ENCODE measurements around the gene ACOT6. TPM values are rescaled to one million over a fixed set of nuclear protein-coding genes. Genes with fewer than 3 reads are reported as not detected.

ACOT6 gene
- total RNA-seq, 2 donors from 2014 or later, result not detected

DNA sequence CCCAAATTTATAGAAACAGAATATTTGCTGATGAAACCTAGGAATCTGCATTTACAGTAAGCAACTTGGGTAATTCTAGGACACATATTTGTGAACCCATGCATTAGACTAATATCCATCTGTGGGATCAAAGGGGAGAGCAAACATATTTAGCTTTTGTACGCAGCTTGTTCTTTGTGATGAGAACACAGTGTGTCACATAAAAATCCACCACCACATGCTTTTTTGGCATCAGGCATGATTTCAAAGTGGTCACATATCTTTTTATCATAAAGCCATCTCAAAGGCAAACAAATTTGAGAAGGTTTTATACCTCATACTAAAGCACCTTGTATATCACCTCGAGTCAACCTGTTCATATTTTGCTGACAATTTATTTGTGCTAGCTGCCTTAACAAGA lies 48.2 kb downstream of the ACOT6 start:
- WGBS, result 19% methylated on average over 2 of the region's 2 CpGs
- Histone ChIP-seq H3K9me3 (no peaks in the 10 kb centered on the region), H3K4me1 (replicated peaks) (peaks cover 4% of the 10 kb centered on the region), H3K36me3 (no peaks in the 10 kb centered on the region), H3K27ac (peak overlapping the region; percentile 21 to 50), H3K27me3 (replicated peaks; ENCODE audit: insufficient read depth) (no peaks in the 10 kb centered on the region), H3K4me3 (no peak overlapping the region)
- TF ChIP-seq POLR2AphosphoS5 (IDR thresholded peaks at IDR 0.05) (peak; percentile 90), POLR2A (IDR thresholded peaks at IDR 0.05) (no peak)
- intact Hi-C loops (cut with DNase I), result loop anchor here (5.0 kb wide), 1 partner anchor 57 kb away; no protein-coding TSS in a partner anchor
- DNase-seq (ENCODE audit: low spot score), result peak; percentile 53

DNA sequence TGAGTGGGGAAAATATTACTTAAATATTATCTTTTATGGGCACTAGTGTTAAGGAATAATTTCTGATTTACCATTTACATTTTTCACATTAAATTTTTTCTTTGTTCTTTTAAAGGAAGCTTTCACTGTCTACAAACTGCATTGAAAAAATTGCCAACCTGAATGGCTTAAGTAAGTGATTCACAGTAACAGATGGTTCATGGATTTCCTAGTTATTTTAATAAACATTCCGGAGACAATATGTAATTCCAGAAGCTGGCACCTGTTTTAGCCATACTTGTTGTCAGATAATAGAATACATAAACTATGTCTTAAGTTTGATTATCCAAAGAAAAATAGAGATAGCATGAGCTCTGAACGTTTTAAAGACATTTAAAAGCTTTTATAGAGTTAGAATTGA lies 49.6 kb downstream of the ACOT6 start:
- H3K9me3 ChIP-seq, result no peaks in the 10 kb centered on the region
- H3K36me3 ChIP-seq, result no peaks in the 10 kb centered on the region
- no peak for DNase-seq (ENCODE audit: low spot score)
- 28% methylated on average over 2 of the region's 2 CpGs for WGBS
- H3K4me1 ChIP-seq (replicated peaks), result peaks cover 4% of the 10 kb centered on the region
- peak overlapping the region in 1 of 2 donors; percentile 50 for H3K27ac ChIP-seq
- TF ChIP-seq POLR2AphosphoS5 (IDR thresholded peaks at IDR 0.05) (no peak), POLR2A (IDR thresholded peaks at IDR 0.05) (no peak)
- TF ChIP-seq, protein P1, sequence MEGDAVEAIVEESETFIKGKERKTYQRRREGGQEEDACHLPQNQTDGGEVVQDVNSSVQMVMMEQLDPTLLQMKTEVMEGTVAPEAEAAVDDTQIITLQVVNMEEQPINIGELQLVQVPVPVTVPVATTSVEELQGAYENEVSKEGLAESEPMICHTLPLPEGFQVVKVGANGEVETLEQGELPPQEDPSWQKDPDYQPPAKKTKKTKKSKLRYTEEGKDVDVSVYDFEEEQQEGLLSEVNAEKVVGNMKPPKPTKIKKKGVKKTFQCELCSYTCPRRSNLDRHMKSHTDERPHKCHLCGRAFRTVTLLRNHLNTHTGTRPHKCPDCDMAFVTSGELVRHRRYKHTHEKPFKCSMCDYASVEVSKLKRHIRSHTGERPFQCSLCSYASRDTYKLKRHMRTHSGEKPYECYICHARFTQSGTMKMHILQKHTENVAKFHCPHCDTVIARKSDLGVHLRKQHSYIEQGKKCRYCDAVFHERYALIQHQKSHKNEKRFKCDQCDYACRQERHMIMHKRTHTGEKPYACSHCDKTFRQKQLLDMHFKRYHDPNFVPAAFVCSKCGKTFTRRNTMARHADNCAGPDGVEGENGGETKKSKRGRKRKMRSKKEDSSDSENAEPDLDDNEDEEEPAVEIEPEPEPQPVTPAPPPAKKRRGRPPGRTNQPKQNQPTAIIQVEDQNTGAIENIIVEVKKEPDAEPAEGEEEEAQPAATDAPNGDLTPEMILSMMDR (IDR thresholded peaks at IDR 0.05), result no peak
- no peak overlapping the region for H3K4me3 ChIP-seq
- no peaks in the 10 kb centered on the region for H3K27me3 ChIP-seq (replicated peaks; ENCODE audit: insufficient read depth)
- intact Hi-C loops (cut with DNase I), result loop anchor here (5.0 kb wide), 1 partner anchor 55 kb away; no protein-coding TSS in a partner anchor

- intact Hi-C loops (cut with DNase I), result loop anchor here (5.0 kb wide), 1 partner anchor 55 kb away; no protein-coding TSS in a partner anchor
These were observed 50.2 kb downstream of the ACOT6 start for GRCh38 chr14:73662487-73662943.

DNA sequence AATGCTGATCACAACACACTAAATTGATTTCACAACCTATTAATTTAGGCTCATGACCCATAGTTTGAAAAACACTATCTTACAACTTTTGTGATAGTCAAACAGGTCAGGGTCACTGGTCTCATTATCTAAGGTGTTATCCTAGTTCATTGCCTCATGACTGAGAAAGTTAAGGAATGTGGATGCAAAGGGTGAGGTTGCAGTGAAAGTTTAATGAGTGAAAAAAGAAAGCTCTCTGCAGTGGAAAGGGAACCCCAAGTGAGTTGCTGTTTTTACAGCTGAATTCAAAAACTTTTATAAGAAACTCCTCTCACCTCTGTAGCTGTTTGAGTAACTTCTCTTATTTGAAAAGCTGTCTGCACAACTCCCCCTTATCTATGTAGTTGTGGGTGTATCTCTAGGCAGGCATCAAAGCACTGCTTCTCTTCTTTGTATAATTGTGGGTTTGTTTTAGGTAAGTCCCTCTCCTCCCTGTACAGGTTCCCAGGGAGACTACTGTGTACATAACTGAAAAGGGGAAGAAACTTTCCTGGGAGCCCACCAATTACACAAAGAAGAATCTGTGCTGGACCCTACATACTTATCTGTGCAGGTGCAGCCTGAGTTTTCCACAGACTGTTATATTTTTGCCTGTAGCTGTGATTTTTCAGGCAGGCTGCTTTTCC lies 51.4 kb downstream of the ACOT6 start:
- Histone ChIP-seq H3K9me3 (no peaks in the 10 kb centered on the region), H3K4me3 (no peak overlapping the region), H3K4me1 (replicated peaks) (peaks cover 4% of the 10 kb centered on the region), H3K27ac (no peak overlapping the region), H3K36me3 (no peaks in the 10 kb centered on the region), H3K27me3 (replicated peaks; ENCODE audit: insufficient read depth) (no peaks in the 10 kb centered on the region)
- DNase-seq (ENCODE audit: low spot score), result no peak
- TF ChIP-seq POLR2AphosphoS5 (IDR thresholded peaks at IDR 0.05) (no peak), POLR2A (IDR thresholded peaks at IDR 0.05) (no peak)
- TF ChIP-seq, protein P1 (IDR thresholded peaks at IDR 0.05), result no peak
- intact Hi-C loops (cut with DNase I), result loop anchor here (5.0 kb wide), 1 partner anchor 54 kb away; no protein-coding TSS in a partner anchor

More at GRCh38 chr14:73662487-73662943, 50.2 kb downstream of the ACOT6 start:
- H3K4me1 ChIP-seq (replicated peaks), result peaks cover 4% of the 10 kb centered on the region
- no peaks in the 10 kb centered on the region for H3K36me3 ChIP-seq
- H3K27ac ChIP-seq, result peak overlapping the region in 1 of 2 donors; percentile 16
- no peak overlapping the region for H3K4me3 ChIP-seq
- 67% methylated on average over 1 of the region's 1 CpG for WGBS
- no peaks in the 10 kb centered on the region for H3K27me3 ChIP-seq (replicated peaks; ENCODE audit: insufficient read depth)
- TF ChIP-seq POLR2A (IDR thresholded peaks at IDR 0.05) (no peak), POLR2AphosphoS5 (IDR thresholded peaks at IDR 0.05) (peak; percentile 57)
- TF ChIP-seq, protein P1 (IDR thresholded peaks at IDR 0.05), result peak in 3 of 4 experiments; percentile 12 to 36 (median 16)
- DNase-seq (ENCODE audit: low spot score), result peak; percentile 11
- H3K9me3 ChIP-seq, result no peaks in the 10 kb centered on the region

GRCh38 chr14:73665130-73665529 lies 52.8 kb downstream of the ACOT6 start:
- no peak for DNase-seq (ENCODE audit: low spot score)

More at GRCh38 chr14:73665130-73665529, 52.8 kb downstream of the ACOT6 start:
- Histone ChIP-seq H3K9me3 (no peaks in the 10 kb centered on the region), H3K36me3 (no peaks in the 10 kb centered on the region), H3K4me1 (replicated peaks) (peaks cover 2% of the 10 kb centered on the region), H3K4me3 (no peak overlapping the region), H3K27ac (no peak overlapping the region), H3K27me3 (replicated peaks; ENCODE audit: insufficient read depth) (no peaks in the 10 kb centered on the region)
- TF ChIP-seq POLR2A (IDR thresholded peaks at IDR 0.05), result no peak
- no peak for TF ChIP-seq POLR2AphosphoS5 (IDR thresholded peaks at IDR 0.05)
- TF ChIP-seq, protein P1 (IDR thresholded peaks at IDR 0.05), result no peak
- 93% methylated on average over 2 of the region's 2 CpGs for WGBS
- intact Hi-C loops (cut with DNase I), result no loop called here
